Astrocyte of the hippocampus (primary cell): Measurements from ENCODE around the gene ITGB3.
A peak's percentile ranks its signal among the peaks of the same experiment; 100 is the strongest.
"Not testable (repeated sequence)": the region's sequence is repeated elsewhere in the genome, so short reads cannot be mapped to it uniquely, and the experiment has no call there.

Experiments
- DNase-seq: peaks from one replicate; pipeline ENCODE4 v3.0.0; 2011; ENCODE audit warnings: low read depth, low spot score

Gene ITGB3

DNA sequence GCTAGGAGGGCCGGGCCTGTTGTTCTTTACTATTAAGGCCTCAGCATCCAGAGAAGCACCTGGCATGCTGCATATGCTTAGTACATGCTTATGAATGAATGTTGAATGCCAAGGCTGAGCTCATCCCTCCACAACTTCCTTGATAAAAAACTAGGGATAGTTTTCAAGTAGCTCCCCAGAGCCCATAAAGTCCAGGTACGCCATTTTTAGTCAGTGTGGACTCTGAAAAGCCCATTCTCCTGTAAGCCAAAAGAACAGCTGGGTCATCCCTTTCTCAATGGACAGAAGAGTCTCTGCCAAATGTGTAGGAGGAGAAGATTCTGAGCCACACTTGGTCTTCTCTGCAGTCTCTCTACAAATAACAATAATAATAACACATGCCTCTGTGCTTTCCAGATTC, 8.9 kb upstream of the ITGB3 start:
- no peak for DNase-seq

DNA sequence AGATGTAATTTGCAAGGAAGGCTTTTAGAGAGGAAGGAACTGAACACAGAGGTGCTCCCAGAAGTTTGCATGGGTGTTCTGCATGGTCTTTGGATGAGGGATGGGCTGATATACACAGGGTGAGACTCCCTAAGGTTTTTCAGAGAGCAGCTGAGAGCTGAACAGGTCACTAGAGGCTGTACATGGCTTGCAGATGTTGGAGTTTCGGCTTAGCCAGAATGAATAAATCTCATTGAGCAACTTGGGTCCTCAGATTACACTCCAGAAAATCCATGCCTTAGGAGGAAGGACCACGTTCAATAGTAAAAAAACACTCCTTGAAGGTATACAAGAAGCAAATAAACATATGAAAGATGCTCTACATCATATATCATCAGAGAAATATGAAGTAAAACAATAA, 7.5 kb upstream of the ITGB3 start:
- DNase-seq: no peak

DNA sequence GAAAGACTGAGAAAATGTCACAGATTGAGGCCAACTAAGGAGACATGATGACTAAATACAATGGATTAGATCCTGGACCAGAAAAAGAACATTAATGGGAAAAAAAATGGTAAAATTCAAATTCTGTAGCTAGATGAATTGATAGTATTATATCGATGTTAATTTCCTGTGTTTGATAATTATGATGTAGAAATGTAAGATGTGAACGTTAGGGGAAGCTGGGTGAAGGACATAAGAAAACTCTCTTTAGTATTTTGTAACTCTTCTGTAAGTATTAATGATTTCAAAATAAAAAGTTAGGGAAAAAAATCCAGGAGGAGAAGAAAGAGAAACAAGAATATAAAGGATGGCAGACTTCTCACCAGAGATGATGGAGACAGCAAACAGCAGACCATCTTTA, 2.8 kb upstream of the ITGB3 start:
- no peak for DNase-seq

DNA sequence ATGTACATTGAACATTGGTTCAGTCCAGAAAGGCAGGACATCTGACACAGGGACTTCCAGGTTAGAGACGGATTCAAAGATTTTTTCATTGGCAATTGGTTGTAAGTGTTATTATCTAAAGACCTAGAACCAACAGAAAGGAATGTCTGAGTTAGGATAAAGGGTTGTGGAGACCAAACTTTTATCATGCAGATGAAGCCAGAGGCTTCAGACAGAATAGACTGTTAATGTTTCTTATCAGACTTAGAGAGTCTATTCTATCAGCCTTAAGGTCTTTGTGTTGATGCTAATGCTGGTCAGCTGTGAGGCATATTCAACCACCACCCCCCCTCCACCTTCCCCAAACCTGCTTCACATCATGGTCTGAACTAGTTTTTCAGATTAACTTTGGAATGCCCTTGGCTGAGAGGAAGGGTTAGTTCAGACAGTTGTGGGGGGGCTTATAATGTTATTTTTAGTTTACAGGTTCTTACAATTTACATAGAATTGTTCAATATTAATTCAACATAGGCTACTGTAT, 2.1 kb upstream of the ITGB3 start:
- no peak for DNase-seq

DNA sequence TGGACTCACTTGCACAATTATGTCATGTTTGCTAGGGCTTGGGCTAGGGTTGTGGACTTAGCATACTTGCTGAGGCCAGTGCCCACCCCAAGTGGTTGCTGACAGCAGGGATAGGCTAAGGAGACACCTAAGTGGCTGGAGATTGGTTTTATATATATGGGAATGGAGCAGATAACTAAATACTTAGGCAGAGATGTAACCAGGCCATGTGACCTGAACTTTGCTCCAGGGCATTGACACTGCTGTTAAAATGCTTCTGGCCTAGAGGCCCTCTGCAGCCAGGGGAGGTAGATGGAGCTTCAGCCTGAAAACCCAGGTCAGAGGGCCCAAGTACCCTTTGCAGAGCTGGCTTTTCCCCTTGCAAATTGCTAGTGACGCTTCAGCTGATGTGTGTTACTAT, 1.4 kb upstream of the ITGB3 start:
- DNase-seq: no peak

DNA sequence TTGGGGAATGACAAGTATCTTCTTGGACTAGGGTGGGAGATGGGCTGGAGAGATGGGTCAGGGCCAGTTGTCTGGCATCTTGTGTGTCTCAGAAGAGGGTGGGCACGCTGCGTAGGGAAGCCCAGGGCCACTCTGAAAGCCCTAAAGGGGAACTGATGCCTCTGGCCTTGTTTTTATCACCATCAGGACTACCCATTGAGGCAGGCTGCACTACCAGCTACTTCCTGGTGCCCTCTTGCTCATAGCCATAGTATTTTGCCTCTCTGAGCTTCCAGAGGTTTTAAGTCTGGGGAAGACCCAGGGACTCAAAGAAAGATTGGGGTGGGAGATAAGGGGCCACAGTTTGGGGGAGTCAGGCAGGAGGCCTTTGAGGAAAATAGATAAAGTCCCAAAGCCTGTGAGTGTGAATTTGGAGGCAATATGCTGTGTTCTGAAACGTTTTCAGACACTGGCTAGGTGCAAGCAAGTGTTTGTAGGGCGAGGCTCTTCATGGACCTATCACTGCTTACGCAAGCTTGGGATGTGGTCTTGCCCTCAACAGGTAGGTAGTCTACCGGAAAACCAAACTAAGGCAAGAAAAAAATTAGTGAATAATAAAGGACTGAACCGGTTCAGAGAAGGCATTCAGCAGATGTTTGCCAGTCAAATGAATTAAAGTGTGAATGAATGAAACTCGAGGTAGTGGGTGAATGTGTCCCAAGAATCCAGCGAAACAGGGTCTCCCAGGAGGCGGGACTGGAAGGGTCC, 688 bp upstream of the ITGB3 start:
- no peak for DNase-seq

DNA sequence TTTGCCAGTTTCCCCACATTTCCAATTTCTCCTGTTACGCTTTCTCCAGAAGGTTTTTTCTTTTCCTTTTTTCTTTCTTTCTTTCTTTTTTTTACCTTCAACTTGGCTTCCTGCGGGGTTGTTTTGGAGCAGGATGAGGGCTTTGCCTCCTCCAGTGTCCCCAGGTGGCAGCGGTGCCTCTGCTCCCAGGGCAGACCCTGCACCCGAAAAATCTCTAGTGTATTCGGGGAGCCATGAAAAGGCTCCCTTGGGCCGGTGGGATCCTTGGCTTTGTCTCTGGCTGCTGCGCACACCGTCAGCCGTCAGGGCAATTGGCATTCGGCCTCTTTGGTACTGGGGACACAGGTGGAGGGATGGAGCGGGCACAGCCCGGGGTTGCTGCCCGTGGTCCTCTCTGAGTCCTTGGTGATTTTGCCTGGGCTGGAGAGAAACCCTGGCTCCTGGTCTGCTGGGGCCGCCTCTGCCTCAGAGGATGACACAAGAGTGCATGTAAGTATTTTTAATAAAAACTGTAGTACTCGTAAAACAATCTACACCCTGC, 846 bp downstream of the ITGB3 start:
- DNase-seq: peak; percentile 35

DNA sequence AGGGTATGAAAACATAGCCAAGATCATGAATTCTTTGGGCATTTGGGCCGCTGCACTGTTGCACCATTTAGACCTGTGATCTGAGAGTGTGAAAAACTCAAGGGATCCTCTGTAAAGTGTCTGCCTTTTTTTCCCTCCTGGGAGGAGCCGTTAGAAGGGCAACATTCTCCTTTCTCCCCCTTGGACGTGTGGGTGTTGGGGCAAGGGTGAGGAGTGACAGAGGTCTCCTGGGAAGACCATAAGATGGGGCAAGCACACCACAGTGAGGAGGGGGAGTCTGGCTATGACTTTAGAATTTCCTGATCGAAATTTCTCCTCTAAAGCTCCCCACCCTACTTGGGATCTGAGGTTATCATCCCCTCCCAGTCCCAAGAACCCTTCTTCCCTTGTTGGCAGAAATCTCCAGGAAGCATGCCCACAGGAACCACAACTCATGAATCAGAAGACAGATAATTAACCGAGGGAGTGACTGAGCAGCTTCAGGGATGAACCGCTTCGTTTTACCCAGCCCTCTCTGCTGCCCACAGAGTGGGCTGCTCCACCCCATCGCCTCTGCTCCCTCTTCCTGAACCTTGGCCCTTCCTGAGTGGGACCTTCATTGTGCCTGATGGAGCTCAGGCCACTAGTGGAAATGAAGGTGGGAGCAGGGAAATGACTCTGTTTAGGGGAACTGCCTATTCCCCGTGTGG, 4.2 kb downstream of the ITGB3 start:
- DNase-seq: peak; percentile 85

- DNase-seq: no peak
Observed at GRCh38 chr17:47262586-47262985, 9.0 kb downstream of the ITGB3 start.

- DNase-seq: no peak
Observed at GRCh38 chr17:47264166-47264565, 10.5 kb downstream of the ITGB3 start.

DNA sequence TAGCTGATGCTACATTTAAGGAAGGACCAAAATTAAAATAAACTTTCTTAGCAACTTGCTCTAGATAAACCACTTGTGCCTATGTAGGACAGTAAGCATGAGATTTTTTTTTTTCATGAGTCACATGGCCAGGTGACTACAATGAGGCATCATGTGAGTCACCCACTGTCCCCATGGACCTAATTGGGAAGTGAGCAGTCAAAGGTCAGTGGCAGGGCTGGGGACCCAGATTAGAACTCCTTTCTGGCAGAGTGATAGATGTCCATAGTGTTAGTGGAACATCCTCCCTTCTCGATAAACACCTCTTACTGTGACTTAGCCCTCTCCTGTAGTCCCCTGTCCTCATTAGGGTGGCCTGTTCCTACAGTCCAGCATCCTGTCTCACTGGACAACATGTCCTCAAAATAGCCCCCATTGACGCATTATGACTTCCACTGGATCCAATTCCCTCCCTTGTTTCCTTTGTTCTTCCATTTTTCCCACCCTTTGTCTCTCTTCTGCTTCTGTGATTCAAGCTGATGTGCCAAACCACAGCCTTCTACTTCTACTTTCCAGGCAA, 12.4 kb downstream of the ITGB3 start:
- peak; percentile 88 for DNase-seq

- peak; percentile 67 for DNase-seq
Observed at GRCh38 chr17:47266782-47267181, 13.2 kb downstream of the ITGB3 start.

DNA sequence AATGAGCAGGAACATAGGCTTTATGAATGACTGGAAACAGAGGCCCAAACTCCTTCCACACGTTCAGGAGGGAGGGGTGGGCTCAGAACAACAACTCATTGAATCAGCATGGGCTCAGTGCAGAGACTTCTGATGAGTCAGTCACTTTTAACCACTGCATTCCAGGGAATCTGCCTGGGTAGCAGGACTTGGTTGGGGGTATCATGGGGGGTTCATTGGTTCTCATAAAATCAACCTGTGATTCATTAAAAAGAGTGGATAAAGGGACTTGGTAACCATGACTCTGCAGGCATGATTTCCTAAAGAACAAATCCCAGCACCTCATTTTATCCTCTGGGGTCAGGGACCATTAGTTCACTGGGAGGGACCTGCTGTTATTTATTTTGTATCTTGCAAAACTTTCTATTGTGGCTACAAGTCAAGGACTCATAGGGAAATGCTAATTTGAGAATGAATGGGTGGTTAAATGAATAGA, 13.8 kb downstream of the ITGB3 start:
- peak; percentile 95 for DNase-seq

- DNase-seq: not testable (repeated sequence)
Observed at GRCh38 chr17:47268964-47269363, 15.3 kb downstream of the ITGB3 start.

DNA sequence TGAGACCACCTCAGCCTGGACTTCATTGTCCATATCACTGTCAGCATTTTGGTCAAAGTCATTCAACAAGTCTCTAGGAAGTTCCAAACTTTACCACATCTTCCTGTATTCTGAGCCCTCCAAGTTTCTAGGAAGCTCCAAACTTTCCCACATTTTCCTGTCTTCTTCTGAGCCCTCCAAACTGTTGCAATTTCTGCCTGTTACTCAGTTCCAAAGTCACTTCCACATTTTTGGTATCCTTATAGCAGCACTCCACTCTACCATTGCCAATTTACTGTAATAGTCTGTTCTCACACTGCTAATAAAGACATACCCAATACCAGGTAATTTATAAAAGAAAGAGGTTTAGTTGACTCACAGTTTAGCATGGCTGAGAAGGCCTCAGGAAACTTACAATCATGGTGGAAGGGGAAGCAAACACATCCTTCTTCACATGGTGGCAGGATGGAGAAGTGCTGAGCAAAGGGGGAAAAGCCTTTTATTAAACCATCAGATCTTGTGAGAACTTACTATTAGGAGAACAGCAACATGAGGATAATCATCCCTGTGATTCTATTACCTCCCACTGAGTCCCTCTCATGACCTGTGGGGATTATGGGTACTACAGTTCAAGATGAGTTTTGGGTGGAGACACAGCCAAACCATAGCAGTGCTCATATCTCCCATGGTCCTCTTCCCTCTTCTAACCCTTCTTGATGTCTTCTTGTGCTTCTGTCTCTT, 16.1 kb downstream of the ITGB3 start:
- not testable (repeated sequence) for DNase-seq

- DNase-seq: no peak
Observed at GRCh38 chr17:47270946-47271705, 17.5 kb downstream of the ITGB3 start.

- no peak for DNase-seq
Observed at GRCh38 chr17:47272491-47272890, 18.9 kb downstream of the ITGB3 start.

DNA sequence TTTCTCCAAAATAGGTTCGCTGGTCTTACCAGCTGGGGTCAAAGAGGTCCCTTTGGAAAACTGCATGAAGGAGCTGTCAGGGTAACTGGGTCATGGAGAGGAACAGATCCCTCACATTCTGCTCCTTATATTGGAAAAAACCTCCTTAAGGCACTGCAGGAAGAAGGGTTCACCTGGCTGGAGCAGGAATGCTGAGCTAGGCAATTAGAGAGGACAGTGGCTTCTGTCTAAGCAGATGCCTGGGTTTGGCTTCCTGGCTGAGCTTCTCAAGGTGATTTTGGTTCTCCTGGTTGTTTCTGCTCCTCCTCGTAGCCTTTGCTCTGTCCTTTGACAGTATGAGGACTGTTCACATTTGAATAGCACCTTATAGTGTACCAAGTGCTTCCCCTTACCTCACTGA, 19.6 kb downstream of the ITGB3 start:
- DNase-seq: no peak

- DNase-seq: no peak
Observed at GRCh38 chr17:47274319-47275069, 20.9 kb downstream of the ITGB3 start.
